Anterior cingulate cortex (tissue), 58 donors: ENCODE data around the gene FSD1.

ENCODE experiments used
- DNase-seq, 58 donors: peaks; one replicate each; lab custom pipeline; 2025; lab: John Stamatoyannopoulos, UW

The FSD1 gene

GRCh38 chr19:4360641-4361151 lies 56.3 kb downstream of the FSD1 start:
- DNase-seq: no peak

- no peak for DNase-seq
Observed at GRCh38 chr19:4361152-4362046, 57.0 kb downstream of the FSD1 start.

- DNase-seq: no peak
Observed at GRCh38 chr19:4362101-4362828, 57.9 kb downstream of the FSD1 start.

GRCh38 chr19:4362831-4363545 lies 58.6 kb downstream of the FSD1 start:
- DNase-seq: peak in 1 of 58 donors; percentile 31

DNA sequence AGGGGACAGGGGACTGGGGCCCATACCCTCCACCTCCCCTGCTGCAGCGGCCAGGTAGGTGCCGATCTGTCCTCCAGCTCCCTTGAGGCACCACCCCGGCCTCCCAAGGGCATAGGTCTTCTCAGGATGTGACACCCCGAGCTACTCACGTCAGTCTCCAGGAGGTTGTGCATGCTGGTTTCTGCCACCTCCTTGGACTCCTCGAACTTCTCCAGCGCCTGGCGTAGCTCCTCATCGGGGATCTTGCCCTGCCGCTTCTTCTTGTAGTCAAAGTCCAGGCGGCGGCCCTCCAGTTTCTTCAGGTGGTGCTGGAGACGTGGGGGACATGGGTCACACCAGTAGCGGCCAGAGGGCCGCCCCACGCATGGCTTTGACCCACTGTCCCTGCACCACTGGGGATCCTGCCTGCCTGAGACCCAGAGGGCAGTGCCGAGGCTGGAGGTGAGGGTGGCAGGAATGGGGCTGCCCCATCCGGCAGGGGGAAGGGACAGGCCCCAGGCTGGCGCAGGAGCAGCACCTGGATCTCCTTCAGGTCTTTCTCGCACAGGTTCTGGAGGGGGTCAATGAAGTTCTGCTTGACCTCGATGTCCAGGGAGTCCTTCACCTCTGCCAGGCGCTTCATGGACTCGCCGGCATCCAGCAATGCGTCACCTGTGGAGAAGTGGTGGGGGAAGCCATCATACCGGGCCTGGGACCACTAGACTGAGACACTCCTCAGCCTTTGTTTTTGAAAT lies 59.3 kb downstream of the FSD1 start:
- no peak for DNase-seq

DNA sequence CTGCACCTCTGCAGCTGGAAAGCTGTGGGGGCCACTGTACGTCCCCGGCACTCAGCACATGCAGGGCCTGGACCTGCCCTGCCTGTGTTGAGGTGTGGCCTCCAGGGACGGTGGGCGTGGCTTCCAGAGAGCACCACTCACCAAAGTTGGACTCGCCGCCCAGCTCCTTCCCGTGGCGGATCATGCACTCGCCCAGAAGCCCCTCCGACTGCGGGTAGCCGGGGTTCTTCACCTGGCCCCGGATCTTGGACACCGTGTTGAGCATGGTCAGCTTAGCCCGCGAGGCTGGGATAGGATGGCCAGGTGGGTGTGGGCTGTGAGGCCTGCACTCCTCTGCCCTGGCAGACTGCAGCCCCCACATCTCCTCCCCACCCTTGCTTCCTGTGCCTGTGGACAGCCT lies 60.9 kb downstream of the FSD1 start:
- no peak for DNase-seq

GRCh38 chr19:4365791-4366665 lies 61.6 kb downstream of the FSD1 start:
- DNase-seq: no peak

DNA sequence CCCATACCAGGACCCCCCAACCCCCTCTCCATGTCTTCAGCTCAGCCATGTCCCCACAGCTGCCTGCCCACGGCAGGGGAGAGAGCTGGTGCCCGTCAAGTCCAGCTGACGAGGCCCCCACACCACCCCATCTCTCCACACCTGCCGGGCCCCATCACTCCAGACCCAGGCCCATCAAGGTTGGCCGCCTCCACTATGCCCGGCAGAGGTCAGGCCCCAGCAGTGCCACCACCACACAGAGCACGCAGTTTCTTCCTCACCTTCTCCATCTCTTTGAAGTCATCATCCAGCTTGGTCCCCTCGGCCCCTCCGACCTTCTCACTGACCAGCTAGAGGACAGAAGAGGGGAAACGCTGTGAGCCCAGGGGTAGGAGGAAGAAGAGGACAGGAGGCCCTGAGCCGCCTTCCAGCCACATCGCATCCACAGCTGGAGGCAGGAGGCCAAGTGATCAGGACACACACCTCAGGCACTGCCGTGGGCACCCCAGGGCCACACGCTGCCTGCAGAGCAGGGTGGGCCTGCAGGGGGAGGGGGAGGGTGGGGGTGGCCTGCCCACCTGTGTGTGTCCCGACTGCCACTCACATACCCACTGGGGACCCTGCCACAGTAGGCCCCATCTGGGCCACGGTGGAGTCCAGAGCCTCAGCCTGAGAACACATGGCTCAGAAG lies 62.4 kb downstream of the FSD1 start:
- no peak for DNase-seq

DNA sequence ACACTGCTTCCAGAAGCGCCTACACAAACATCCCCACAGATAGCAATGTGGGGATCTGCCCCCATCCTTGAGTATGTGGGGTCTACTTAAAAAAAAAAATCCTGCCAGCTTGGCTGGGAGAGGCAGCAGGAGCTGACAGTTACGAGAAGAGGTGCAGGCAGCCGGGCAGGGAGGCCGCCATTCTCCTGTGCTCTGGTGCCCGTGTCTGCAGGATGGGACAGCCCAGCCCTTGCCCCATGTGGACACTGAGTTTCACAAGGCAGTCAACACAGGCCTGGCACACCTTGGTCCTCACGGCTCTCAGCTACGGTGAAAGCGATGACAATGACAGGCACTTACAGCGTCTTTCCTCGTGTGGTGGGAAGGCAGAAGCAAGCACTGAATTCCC lies 62.9 kb downstream of the FSD1 start:
- DNase-seq: no peak

DNA sequence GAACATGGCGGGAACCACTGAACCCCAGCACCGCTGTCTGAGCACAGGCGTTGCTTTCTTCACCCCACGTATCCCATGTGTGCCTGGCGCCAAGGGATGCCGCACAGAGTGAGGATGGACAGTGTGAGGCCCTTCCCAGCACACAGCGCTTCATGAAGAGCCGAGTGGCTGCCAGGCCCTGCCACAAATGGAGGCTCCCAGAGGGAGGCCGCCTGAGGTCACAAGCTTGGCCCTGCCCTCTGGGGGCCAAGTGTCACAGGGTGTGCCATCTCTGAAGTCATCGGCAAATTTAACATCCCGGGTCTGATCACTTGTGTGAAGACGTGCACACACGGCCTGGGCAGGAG lies 63.4 kb downstream of the FSD1 start:
- no peak for DNase-seq

DNA sequence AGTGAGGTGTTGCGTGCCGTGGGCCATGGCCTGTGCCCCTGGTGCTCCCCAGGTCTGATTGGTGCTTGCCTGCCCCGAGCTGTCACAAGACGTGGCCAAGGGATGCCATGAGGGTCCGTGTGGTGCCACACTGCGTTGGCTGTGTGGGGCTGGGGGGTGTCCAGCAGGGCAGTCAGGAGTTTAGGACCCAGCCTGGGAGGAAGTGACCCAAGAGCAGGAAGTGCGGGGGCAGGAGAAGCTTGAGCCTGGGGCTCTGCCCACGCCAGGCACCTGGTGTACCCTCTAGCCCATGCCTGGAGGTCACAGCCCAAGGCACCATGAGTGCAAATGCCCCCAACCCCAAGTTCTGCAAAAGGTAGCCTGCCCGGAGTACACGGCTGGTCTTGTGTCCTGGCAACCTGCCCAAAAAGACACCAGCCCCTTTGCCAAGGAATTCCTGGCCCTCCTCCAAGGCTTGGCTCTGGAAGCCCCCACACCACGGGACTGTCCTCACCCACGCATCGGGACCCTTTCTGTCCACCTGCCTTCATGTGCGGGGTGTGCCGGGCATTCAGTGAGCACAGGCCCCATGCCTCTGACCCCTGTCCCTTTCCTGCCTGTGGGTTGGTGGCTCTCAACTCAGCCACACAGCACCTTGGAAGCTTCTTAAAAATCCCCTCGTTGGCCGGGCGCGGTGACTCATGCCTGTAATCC lies 63.9 kb downstream of the FSD1 start:
- DNase-seq: peak in 1 of 58 donors; percentile 35

DNA sequence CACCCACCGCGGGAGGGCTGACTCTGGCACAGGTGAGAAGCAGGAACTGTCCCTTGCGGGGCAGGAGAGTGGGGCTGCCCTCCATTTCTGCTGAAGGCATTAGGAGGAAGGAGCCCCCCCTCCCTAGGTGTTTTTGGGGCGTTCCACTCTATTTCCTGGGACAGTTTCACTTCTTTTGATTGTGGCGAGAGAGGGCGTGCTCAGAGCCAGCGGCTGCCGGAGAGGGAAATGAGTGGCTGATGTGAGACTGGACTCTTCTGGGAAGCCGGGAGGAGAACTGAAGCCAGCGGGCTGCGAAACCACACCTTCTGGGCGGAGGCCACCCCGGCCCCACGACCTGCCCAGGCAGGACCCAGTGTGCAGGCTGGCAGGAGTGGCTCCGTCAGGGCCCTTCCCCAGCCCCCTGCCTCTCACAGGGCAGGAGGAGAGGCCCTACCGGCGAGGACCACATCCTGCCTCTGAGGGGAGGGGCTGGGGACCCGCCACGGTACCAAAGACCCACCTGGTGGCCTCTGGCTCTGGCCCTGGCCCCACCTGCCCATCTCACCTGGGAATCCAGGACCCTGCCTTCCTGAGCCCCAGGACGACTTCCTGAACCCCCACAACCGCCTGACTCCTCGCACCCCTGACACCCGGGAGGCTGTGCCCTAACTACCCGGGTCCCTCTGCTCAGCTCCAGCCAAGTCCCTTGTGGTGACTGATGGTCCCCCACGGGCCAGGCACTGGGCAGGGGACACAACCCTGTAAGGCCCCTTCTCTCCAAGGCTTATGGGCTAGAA lies 64.9 kb downstream of the FSD1 start:
- peak in 2 of 58 donors; percentile 19 to 20 for DNase-seq

GRCh38 chr19:4369888-4370260 lies 65.5 kb downstream of the FSD1 start:
- DNase-seq: peak in 42 of 58 donors; percentile 11 to 76 (median 47)

- DNase-seq: no peak
Observed at GRCh38 chr19:4370418-4371041, 66.1 kb downstream of the FSD1 start.

DNA sequence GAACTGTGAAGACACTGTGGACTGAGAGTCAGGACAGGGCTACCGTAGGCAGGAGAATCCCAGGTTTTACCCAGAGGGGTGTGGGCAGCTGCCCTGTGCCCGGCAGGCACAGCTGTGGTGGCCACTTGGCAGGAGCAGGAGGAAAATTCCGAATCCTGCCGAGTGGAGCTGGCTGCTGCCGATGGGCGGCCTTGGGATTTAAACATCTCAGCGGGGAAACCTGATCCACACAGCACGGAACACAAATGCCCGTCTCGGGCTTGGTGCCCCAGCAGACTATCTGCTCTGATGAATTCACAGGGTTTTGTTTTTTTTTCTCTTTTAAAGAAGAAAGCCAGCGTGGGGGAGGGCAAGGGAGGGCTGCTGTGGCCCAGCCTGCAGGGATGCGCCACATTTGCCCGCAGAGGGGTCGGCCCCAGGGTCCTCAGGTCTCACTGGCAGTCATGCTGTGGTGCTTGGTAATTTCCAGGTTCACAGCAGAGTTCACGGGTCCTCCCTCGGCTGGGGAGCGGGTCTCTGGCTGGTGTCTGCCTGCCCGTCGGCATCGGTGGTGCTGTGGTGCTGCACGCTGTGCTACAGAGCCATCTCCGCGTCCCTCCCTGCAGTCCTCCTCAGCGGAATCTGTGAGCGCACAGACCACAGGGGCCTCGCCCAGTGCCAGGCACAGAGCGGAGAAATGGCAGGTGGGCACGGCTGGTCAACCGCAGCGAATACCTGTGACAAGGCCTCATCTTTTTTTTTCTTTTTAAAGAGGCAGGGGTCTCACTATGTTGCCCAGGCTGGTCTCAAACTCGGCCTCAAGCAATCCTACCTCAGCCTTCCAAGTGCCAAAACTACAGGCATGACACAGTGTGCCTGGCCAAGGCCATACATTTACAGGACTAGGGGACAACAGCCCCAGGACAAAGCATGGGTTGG lies 67.1 kb downstream of the FSD1 start:
- DNase-seq: peak in 2 of 58 donors; percentile 30 to 44
